ENCODE data around the gene MS4A1. TPM values are rescaled to one million over a fixed set of nuclear protein-coding genes. Genes with fewer than 3 reads are reported as not detected.
"Not testable (repeated sequence)": the region's sequence is repeated elsewhere in the genome, so short reads cannot be mapped to it uniquely, and the experiment has no call there.

Gene MS4A1
- total RNA-seq, 1 experiment from 2014 or later, result 0.25 TPM

- H3K9ac ChIP-seq (ENCODE audit: low read length); H4K20me1 ChIP-seq (ENCODE audit: insufficient read depth); H3K79me2 ChIP-seq (ENCODE audit: insufficient read depth, low read length); H3K9me2 ChIP-seq (ENCODE audit: insufficient read depth); H3K4me3 ChIP-seq (replicated peaks in 1 of 2; ENCODE audit: low read depth in 1 of 2, low read length in 2 of 2); BruUV-seq (replicated peaks); DNase-seq (ENCODE audit: low read depth, low spot score); H2AFZ ChIP-seq (ENCODE audit: low read depth, low read length, poor library complexity, severe bottlenecking); H3K27me3 ChIP-seq (ENCODE audit: insufficient read depth, low read length); intact Hi-C loops (cut with micrococcal nuclease); RAD21 ChIA-PET (ENCODE audit: low non-redundant PET in 1 of 2, low total read pairs in 2 of 2, uncharacterized antibody in 2 of 2, unreplicated experiment in 2 of 2); POLR2A ChIA-PET; H3K9me3 ChIP-seq (ENCODE audit: control insufficient read depth in 1 of 2, insufficient read depth in 1 of 2, low read depth in 1 of 2, low read length in 2 of 2); H3K36me3 ChIP-seq (ENCODE audit: control insufficient read depth in 1 of 2, insufficient read depth in 2 of 2, low read length in 2 of 2); H3K4me1 ChIP-seq (ENCODE audit: control insufficient read depth in 1 of 2, insufficient read depth in 2 of 2, low read length in 2 of 2); H3K4me2 ChIP-seq (ENCODE audit: low read length); ATAC-seq; CTCF ChIA-PET; H3K27ac ChIP-seq (ENCODE audit: low read depth, low read length): not testable (repeated sequence)
Measured at GRCh38 chr11:60451185-60451584, 4.5 kb upstream of the MS4A1 start.

GRCh38 chr11:60454212-60454611, 1.4 kb upstream of the MS4A1 start:
- no TSS peak for BruUV-seq (replicated peaks)
- ATAC-seq (no peak), DNase-seq (ENCODE audit: low read depth, low spot score) (no peak)
- no peak overlapping the region for H3K4me2 ChIP-seq (ENCODE audit: low read length)
- no peaks in the 10 kb centered on the region for H3K9me3 ChIP-seq (ENCODE audit: control insufficient read depth in 1 of 2, insufficient read depth in 1 of 2, low read depth in 1 of 2, low read length in 2 of 2)
- no peak overlapping the region for H3K9ac ChIP-seq (ENCODE audit: low read length)
- TF ChIP-seq CTCF (IDR thresholded peaks at IDR 0.05 in 2 of 3, conservative IDR thresholded peaks at IDR 0.05 in 1 of 3; ENCODE audit: borderline replicate concordance in 1 of 3, insufficient read depth in 1 of 3, low read depth in 2 of 3, low read length in 2 of 3), result no peak
- no peak for TF ChIP-seq ZNF274 (IDR thresholded peaks at IDR 0.05; ENCODE audit: low read depth, low read length)
- no peak for TF ChIP-seq EZH2phosphoT487 (IDR thresholded peaks at IDR 0.05; ENCODE audit: borderline replicate concordance)
- no peak for TF ChIP-seq REST (IDR thresholded peaks at IDR 0.05; ENCODE audit: low read depth)
- TF ChIP-seq ELF1 (IDR thresholded peaks at IDR 0.05; ENCODE audit: borderline replicate concordance, low read depth), result no peak
- TF ChIP-seq YY1 (IDR thresholded peaks at IDR 0.05; ENCODE audit: extremely low read depth, insufficient replicate concordance, low read depth, low read length), result no peak
- no peak for TF ChIP-seq POLR2AphosphoS5 (IDR thresholded peaks at IDR 0.05; ENCODE audit: low read depth, low read length)
- TF ChIP-seq EGR1 (IDR thresholded peaks at IDR 0.05; ENCODE audit: low read depth), result no peak
- TF ChIP-seq MAX (IDR thresholded peaks at IDR 0.05), result no peak
- TF ChIP-seq ZBTB33 (IDR thresholded peaks at IDR 0.05; ENCODE audit: extremely low read depth, insufficient replicate concordance, low read length), result no peak
- no peak for TF ChIP-seq ZFX (IDR thresholded peaks at IDR 0.05)
- TF ChIP-seq JUND (IDR thresholded peaks at IDR 0.05), result no peak
- no peak for TF ChIP-seq ATF3 (IDR thresholded peaks at IDR 0.05)
- POLR2A ChIA-PET, result no interaction called here
- no peak overlapping the region for H3K4me3 ChIP-seq (replicated peaks in 1 of 2; ENCODE audit: low read depth in 1 of 2, low read length in 2 of 2)
- no peaks in the 10 kb centered on the region for H3K4me1 ChIP-seq (ENCODE audit: control insufficient read depth in 1 of 2, insufficient read depth in 2 of 2, low read length in 2 of 2)
- H3K79me2 ChIP-seq (ENCODE audit: insufficient read depth, low read length), result no peaks in the 10 kb centered on the region
- H3K27ac ChIP-seq (ENCODE audit: low read depth, low read length), result no peak overlapping the region
- no peaks in the 10 kb centered on the region for H3K36me3 ChIP-seq (ENCODE audit: control insufficient read depth in 1 of 2, insufficient read depth in 2 of 2, low read length in 2 of 2)
- no peaks in the 10 kb centered on the region for H3K9me2 ChIP-seq (ENCODE audit: insufficient read depth)
- CTCF ChIA-PET, result no interaction called here
- no peaks in the 10 kb centered on the region for H3K27me3 ChIP-seq (ENCODE audit: insufficient read depth, low read length)
- no peaks in the 10 kb centered on the region for H4K20me1 ChIP-seq (ENCODE audit: insufficient read depth)
- intact Hi-C loops (cut with micrococcal nuclease), result no loop called here
- RAD21 ChIA-PET (ENCODE audit: low non-redundant PET in 1 of 2, low total read pairs in 2 of 2, uncharacterized antibody in 2 of 2, unreplicated experiment in 2 of 2), result no interaction called here
- H2AFZ ChIP-seq (ENCODE audit: low read depth, low read length, poor library complexity, severe bottlenecking), result no peak overlapping the region

All from HCT116 (cell line).